ENCODE results near the gene SMAD7.
A peak's percentile ranks its signal among the peaks of the same experiment; 100 is the strongest.

The SMAD7 gene

DNA sequence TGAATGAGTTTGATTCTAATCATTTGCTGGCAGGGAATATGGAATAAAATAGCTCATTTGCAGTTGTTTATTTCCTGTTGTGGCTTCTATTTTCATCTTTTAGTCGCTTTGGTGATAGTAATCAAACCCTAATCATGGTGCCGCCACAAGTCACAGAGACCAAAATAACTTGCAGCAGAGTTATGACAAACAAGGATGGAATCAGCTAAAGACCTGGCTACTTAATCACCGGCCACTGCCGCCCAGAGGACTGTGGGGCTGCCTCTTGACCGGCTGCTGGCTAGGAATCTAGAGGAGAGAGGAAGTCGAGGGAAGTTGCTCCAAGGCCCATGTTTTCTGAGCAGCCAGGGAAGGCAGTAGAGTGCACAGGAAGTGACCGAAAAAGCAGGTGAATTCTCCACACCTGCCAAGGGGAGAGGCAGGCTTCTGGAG lies 5.1 kb upstream of the SMAD7 start:
- Histone ChIP-seq H3K4me3 (ENCODE audit: low read length) (peak overlapping the region; percentile 43), H3K4me1 (ENCODE audit: control insufficient read depth, insufficient read depth, low read length) (peaks cover 64% of the 10 kb centered on the region), H3K27me3 (replicated peaks; ENCODE audit: control insufficient read depth, insufficient read depth, low read length) (no peaks in the 10 kb centered on the region), H3K36me3 (ENCODE audit: control insufficient read depth, insufficient read depth, low read length, severe bottlenecking) (no peaks in the 10 kb centered on the region), H3K9ac (ENCODE audit: low read length) (peak overlapping the region; percentile 75), H3K9me3 (ENCODE audit: control insufficient read depth, low read length) (no peaks in the 10 kb centered on the region)
- DNase-seq (ENCODE audit: low read depth): peak; percentile 72

DNA sequence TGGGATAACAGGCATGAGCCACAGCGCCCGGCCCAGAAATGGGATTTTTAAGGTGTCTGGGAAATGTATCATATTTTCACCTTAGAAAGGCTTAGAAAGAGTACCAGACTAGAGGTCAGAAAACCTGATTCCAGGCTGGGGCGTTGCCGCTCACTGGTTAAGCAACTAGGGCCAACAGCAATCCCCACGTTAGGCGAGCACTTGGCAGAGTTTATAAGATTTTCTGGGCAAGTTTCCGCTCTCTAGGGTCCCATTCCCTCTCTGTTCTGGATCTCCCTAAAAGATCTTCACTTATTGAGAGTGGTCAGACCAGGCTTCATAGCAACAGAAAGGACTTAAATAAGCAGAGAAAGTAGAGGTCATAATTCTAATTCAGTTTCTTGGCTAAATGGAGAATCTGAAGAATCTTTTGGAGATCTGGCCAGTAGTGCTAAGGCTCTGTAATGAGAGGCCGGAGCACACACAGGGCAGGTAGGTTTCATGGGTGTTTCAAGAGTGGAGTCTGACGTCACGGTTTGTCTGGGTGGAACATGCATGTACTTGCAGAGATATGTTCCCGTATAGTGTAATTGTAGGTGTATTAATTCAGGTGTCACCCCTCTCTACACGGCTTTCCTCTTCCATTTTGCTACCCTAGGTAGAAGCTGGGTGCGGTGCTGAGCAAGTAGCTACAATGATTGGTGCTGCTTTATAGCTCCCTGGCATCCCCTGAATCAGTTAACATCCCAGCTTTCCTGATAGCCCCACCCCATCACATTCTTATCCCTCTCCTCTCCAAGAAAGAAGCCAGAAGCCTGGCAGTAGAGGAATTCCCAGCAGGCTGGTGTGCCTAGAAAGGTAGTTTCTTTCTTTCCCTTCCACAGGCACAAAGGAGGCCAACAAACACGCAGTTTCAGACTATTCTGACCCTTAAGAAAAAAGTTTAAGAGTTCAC lies 4.4 kb upstream of the SMAD7 start:
- no peak for DNase-seq (ENCODE audit: low read depth)
- Histone ChIP-seq H3K9ac (ENCODE audit: low read length) (peak overlapping the region; percentile 75), H3K36me3 (ENCODE audit: control insufficient read depth, insufficient read depth, low read length, severe bottlenecking) (no peaks in the 10 kb centered on the region), H3K4me1 (ENCODE audit: control insufficient read depth, insufficient read depth, low read length) (peaks cover 57% of the 10 kb centered on the region), H3K27me3 (replicated peaks; ENCODE audit: control insufficient read depth, insufficient read depth, low read length) (no peaks in the 10 kb centered on the region), H3K9me3 (ENCODE audit: control insufficient read depth, low read length) (no peaks in the 10 kb centered on the region), H3K4me3 (ENCODE audit: low read length) (peak overlapping the region; percentile 43)

DNA sequence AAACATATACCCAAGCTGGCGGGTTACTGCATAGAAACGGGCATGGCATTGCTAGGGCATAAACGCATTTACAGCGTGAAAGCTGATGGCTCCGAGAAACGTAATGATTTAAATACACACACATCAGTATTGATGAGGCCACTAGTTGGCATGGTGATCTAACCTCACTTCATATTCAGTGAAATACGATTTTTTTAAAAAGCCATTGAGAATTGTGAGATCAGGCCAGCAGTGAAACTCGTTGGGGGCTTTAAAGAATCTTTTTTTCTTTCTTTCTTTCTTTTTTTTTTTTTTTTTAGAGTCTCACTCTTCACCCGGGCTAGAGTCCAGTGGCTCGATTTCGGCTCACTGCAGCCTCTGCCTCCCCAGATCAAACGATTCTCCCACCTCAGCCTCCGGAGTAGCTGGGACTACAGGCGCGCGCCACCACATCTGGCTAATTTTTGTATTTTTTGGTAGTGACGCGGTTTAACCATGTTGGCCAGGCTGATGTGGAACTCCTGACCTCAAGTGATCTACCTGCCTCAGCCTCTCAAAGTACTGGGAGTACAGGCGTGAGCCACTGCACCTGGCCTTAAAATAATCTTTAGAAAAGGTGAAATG lies 2.4 kb upstream of the SMAD7 start:
- H3K4me1 ChIP-seq (ENCODE audit: control insufficient read depth, insufficient read depth, low read length): peaks cover 44% of the 10 kb centered on the region
- H3K9ac ChIP-seq (ENCODE audit: low read length): peak overlapping the region; percentile 89
- peak overlapping the region; percentile 77 for H3K4me3 ChIP-seq (ENCODE audit: low read length)
- H3K27me3 ChIP-seq (replicated peaks; ENCODE audit: control insufficient read depth, insufficient read depth, low read length): no peaks in the 10 kb centered on the region
- H3K9me3 ChIP-seq (ENCODE audit: control insufficient read depth, low read length): no peaks in the 10 kb centered on the region
- no peak for DNase-seq (ENCODE audit: low read depth)
- H3K36me3 ChIP-seq (ENCODE audit: control insufficient read depth, insufficient read depth, low read length, severe bottlenecking): no peaks in the 10 kb centered on the region

DNA sequence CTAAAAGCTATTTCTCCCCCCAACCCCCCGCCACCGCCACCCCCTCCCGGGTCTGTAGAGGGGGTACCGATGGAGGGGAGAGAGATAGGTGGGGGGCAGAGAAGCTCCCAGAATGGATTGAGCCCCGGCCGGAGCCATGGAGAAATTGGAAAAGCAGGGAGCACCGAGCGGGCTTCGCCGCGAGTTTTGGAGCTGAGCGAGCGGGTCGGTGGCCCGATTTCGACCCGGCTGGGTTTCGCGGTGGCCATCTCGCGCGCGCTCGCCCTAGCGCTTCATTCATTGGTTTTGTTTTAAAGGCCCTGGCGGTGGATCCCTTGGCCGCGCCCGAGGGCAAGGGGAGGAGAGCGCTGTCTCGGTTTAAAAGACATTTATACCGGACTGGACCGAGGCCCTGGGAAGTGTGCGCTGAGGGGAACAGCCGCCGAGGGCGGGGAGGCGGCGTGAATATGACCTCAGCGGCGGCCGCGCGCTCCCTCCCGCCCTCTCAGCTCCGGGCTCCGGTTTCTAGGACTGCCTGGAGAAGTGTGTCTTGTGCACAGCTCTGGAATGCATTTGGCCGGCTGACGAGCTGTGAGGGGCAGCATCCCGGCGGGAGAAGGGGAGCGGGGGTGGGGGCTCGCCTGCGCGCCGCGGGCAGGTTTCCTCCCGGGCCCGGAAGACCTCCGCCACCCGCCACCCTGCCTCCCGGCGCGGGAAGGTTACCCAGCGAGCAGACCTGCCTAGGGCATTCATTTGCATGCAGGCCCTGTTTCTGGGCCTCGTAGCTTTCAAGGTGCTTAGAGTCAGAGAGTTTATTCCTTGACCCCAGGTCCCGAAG lies 1.7 kb upstream of the SMAD7 start:
- no peaks in the 10 kb centered on the region for H3K27me3 ChIP-seq (replicated peaks; ENCODE audit: control insufficient read depth, insufficient read depth, low read length)

DNA sequence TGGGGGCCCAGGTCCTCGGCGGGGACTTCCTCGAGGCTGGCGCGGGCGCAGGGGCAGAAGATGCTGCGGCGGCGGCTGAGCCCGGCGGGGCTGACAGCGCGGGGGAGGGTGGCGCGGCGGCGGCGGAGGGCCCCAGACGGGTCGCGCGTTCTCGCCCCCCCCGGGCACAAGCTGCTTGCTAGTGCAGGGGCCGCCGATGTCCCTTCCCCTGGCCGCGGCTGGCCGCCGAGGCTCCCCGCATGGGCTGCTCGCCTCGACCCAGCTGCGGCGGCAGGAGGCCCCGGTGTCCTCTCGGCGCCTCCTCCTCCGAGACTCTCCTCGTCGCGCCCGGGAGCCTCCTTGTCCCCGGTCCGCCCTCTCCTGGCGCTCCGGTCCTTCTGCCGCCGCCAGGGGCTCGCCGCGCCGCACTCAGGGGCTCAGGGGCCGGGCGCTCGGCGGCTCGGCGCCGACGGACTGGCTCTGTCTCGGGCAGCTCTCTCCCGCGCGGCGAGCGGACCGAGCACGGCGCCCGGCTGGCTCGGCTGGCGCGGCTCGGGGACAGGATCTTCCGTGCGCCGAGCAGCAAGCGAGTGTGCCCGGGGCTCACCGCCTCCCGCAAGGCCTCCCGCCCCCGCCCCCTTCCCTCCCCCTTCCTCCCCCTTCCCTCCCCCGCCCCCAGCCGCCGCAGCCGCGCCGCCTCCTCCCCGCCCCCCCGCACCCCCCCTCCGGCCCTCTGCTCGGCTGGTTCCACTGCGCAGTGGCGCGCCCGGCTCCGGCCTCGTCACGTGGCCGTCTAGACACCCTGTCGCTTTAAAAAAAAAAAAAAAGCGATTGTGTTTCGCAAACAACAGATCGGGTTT lies 902 bp upstream of the SMAD7 start:
- peak; percentile 96 for DNase-seq (ENCODE audit: low read depth)
- Histone ChIP-seq H3K9ac (ENCODE audit: low read length) (peak overlapping the region; percentile 91), H3K27me3 (replicated peaks; ENCODE audit: control insufficient read depth, insufficient read depth, low read length) (no peaks in the 10 kb centered on the region), H3K36me3 (ENCODE audit: control insufficient read depth, insufficient read depth, low read length, severe bottlenecking) (no peaks in the 10 kb centered on the region), H3K9me3 (ENCODE audit: control insufficient read depth, low read length) (no peaks in the 10 kb centered on the region), H3K4me1 (ENCODE audit: control insufficient read depth, insufficient read depth, low read length) (peaks cover 38% of the 10 kb centered on the region), H3K4me3 (ENCODE audit: low read length) (peak overlapping the region; percentile 91)

More for the DNA sequence above, 1.7 kb upstream of the SMAD7 start:
- DNase-seq (ENCODE audit: low read depth): peak; percentile 93
- peak overlapping the region; percentile 89 for H3K9ac ChIP-seq (ENCODE audit: low read length)
- H3K9me3 ChIP-seq (ENCODE audit: control insufficient read depth, low read length): no peaks in the 10 kb centered on the region
- H3K36me3 ChIP-seq (ENCODE audit: control insufficient read depth, insufficient read depth, low read length, severe bottlenecking): no peaks in the 10 kb centered on the region
- peaks cover 38% of the 10 kb centered on the region for H3K4me1 ChIP-seq (ENCODE audit: control insufficient read depth, insufficient read depth, low read length)
- H3K4me3 ChIP-seq (ENCODE audit: low read length): peak overlapping the region; percentile 77

DNA sequence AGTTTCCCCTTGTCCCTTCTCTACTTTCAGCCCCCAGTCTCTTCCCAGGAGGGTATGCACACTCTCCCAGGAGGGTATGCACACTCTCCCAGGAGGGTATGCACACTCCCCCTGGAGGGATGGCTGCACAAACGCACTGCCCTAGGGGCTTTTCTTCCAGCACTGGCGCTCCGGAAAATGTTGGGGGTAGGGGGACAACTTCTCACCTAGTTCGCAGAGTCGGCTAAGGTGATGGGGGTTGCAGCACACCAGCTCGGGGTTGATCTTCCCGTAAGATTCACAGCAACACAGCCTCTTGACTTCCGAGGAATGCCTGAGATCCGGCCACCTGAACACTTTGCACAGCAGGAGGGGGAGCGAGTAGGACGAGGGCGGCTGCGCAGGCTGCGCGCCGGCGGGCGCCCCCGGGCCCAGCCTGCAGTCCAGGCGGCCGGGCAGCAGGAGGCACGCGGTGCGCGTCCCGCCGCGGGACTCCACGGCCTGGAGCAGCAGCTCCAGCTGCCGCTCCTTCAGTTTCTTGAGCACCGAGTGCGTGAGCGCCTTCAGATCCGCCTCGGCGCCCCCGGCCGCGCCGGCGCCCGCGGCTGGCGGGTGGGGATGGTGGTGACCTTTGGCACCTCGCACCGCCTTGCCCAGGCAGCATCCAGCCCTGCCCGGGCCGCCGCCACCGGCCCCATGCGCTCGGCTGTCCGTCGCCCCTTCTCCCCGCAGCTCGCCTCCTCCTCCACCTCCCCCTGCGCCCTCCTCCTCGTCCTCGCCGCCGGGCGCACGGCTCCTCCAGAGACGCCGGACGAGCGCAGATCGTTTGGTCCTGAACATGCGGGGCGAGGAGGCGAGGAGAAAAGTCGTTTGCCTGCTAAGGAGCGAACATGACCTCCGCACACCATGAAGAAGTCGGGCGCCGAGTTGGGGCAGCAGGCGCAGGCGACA lies 894 bp downstream of the SMAD7 start:
- peak overlapping the region; percentile 91 for H3K4me3 ChIP-seq (ENCODE audit: low read length)
- peak overlapping the region; percentile 91 for H3K9ac ChIP-seq (ENCODE audit: low read length)
- peaks cover 11% of the 10 kb centered on the region for H3K36me3 ChIP-seq (ENCODE audit: control insufficient read depth, insufficient read depth, low read length, severe bottlenecking)
- DNase-seq (ENCODE audit: low read depth): peak; percentile 71
- H3K4me1 ChIP-seq (ENCODE audit: control insufficient read depth, insufficient read depth, low read length): peaks cover 39% of the 10 kb centered on the region
- no peaks in the 10 kb centered on the region for H3K9me3 ChIP-seq (ENCODE audit: control insufficient read depth, low read length)
- no peaks in the 10 kb centered on the region for H3K27me3 ChIP-seq (replicated peaks; ENCODE audit: control insufficient read depth, insufficient read depth, low read length)

DNA sequence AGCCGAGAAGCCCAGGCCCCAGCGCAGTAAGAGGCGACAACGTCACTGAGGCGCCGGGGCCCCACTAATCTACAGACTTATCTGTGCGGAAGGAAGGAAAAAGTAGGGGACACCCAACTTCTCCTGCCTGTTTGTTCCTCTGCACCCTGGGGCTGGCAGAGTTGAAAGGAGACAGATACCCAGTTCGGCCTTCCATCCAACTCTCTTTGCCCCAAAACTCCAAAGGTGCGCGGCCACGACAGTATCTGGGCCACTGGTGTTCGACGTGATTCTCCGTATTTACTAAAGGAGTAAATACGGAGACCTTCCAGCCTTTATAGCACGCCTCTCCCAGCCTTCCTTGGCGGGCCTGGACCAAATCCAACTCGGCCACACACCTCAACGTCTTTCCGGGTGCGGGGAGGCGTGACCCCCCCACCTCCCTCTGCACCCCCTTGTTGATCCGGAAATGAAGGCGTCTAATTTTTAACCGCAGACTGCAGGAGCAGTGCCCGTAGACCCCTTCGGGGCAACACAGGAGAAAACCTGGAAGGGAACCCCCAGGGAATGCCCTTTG lies 1.6 kb downstream of the SMAD7 start:
- H3K27me3 ChIP-seq (replicated peaks; ENCODE audit: control insufficient read depth, insufficient read depth, low read length): no peaks in the 10 kb centered on the region

DNA sequence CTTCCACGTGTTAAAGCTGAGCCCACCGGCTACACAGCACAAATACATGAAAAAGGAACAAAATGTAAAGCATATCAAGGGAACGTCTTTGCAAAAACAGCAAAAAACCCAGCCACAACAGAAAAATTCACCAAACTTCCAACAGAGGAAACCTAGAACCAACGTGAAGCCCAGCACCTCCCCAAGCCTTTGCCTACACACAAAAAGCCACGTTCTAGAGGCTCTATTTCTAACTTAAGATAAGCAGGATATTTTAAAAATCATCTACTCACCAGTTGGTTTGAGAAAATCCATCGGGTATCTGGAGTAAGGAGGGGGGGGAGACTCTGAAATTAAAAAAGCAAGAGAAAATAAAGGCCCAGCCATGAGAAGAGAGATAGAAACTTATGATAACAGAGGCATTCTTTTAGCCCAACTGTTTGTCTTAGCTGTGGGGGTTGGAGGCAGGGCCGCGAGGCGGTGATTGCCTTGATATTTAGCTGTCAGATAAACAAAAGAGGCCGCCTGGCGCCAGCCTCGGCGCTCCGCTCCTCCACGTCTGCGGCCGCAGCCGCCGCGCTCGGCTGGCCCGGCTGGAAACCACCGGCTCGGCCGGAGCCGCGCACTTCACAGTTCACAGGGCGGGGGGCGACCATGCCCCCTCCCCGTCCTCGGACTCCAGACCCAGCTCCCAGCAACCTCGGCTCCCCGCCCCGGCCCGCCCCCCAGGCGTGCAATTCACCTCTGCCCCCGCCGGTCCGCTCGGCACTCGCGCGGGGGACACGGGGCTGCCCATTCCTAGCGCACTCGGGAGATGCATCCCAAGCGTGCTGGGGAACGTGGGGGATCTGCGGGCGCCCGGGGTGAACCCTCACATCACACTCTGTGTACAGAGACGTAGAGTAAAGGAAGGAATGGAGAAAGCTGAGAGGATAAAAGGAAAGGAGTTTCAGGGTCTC lies 2.4 kb downstream of the SMAD7 start:
- Histone ChIP-seq H3K9ac (ENCODE audit: low read length) (peak overlapping the region; percentile 91), H3K4me1 (ENCODE audit: control insufficient read depth, insufficient read depth, low read length) (peaks cover 43% of the 10 kb centered on the region), H3K4me3 (ENCODE audit: low read length) (peak overlapping the region; percentile 91), H3K36me3 (ENCODE audit: control insufficient read depth, insufficient read depth, low read length, severe bottlenecking) (peaks cover 17% of the 10 kb centered on the region), H3K27me3 (replicated peaks; ENCODE audit: control insufficient read depth, insufficient read depth, low read length) (no peaks in the 10 kb centered on the region), H3K9me3 (ENCODE audit: control insufficient read depth, low read length) (no peaks in the 10 kb centered on the region)
- peak; percentile 84 for DNase-seq (ENCODE audit: low read depth)

More for the DNA sequence above, 1.6 kb downstream of the SMAD7 start:
- Histone ChIP-seq H3K9ac (ENCODE audit: low read length) (peak overlapping the region; percentile 91), H3K9me3 (ENCODE audit: control insufficient read depth, low read length) (no peaks in the 10 kb centered on the region), H3K4me3 (ENCODE audit: low read length) (peak overlapping the region; percentile 91), H3K4me1 (ENCODE audit: control insufficient read depth, insufficient read depth, low read length) (peaks cover 39% of the 10 kb centered on the region), H3K36me3 (ENCODE audit: control insufficient read depth, insufficient read depth, low read length, severe bottlenecking) (peaks cover 15% of the 10 kb centered on the region)
- DNase-seq (ENCODE audit: low read depth): peak; percentile 52

DNA sequence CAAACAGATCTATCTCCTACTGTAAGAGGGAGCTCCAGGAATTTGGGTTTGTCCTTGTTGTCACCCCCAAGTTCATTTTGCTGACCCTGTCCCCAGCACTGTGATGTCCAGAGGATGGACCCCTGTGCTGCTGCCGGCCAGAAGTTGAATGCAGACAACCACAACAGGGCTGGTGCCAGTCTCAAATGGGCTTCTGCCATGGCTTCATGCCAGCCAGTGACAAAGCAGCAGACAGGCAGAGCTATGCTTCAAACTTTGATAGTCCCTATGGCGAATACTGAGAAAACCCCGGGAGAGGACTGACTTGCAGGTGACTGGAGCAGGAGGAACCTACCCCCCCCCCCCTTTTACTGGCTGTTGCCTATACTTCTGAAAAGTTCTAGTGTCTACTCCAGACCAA lies 3.2 kb downstream of the SMAD7 start:
- H3K36me3 ChIP-seq (ENCODE audit: control insufficient read depth, insufficient read depth, low read length, severe bottlenecking): peaks cover 17% of the 10 kb centered on the region
- H3K27me3 ChIP-seq (replicated peaks; ENCODE audit: control insufficient read depth, insufficient read depth, low read length): no peaks in the 10 kb centered on the region
- no peaks in the 10 kb centered on the region for H3K9me3 ChIP-seq (ENCODE audit: control insufficient read depth, low read length)
- peak; percentile 60 for DNase-seq (ENCODE audit: low read depth)
- peaks cover 48% of the 10 kb centered on the region for H3K4me1 ChIP-seq (ENCODE audit: control insufficient read depth, insufficient read depth, low read length)
- H3K4me3 ChIP-seq (ENCODE audit: low read length): peak overlapping the region; percentile 91
- H3K9ac ChIP-seq (ENCODE audit: low read length): peak overlapping the region; percentile 91

Data from adipocyte (in vitro differentiated cells).